ENCODE measurements around the gene LONP1.
"Not testable (repeated sequence)": the region's sequence is repeated elsewhere in the genome, so short reads cannot be mapped to it uniquely, and the experiment has no call there.

The LONP1 gene, protein sequence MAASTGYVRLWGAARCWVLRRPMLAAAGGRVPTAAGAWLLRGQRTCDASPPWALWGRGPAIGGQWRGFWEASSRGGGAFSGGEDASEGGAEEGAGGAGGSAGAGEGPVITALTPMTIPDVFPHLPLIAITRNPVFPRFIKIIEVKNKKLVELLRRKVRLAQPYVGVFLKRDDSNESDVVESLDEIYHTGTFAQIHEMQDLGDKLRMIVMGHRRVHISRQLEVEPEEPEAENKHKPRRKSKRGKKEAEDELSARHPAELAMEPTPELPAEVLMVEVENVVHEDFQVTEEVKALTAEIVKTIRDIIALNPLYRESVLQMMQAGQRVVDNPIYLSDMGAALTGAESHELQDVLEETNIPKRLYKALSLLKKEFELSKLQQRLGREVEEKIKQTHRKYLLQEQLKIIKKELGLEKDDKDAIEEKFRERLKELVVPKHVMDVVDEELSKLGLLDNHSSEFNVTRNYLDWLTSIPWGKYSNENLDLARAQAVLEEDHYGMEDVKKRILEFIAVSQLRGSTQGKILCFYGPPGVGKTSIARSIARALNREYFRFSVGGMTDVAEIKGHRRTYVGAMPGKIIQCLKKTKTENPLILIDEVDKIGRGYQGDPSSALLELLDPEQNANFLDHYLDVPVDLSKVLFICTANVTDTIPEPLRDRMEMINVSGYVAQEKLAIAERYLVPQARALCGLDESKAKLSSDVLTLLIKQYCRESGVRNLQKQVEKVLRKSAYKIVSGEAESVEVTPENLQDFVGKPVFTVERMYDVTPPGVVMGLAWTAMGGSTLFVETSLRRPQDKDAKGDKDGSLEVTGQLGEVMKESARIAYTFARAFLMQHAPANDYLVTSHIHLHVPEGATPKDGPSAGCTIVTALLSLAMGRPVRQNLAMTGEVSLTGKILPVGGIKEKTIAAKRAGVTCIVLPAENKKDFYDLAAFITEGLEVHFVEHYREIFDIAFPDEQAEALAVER

GRCh38 chr19:5719961-5720790, at the start of gene LONP1, which contains the start of gene CATSPERD:
LONP1 (minus strand) TSS chr19:5720146; CDS start chr19:5720132, 14 bp downstream.
CATSPERD (plus strand) TSS chr19:5720637; CDS start chr19:5720738, 101 bp downstream.
- peak; percentile 98 for DNase-seq (ENCODE audit: low read depth, low spot score)

- no peak for DNase-seq (ENCODE audit: low read depth, low spot score)
These were observed 48.0 kb upstream of the LONP1 start for GRCh38 chr19:5767949-5768348.

DNA sequence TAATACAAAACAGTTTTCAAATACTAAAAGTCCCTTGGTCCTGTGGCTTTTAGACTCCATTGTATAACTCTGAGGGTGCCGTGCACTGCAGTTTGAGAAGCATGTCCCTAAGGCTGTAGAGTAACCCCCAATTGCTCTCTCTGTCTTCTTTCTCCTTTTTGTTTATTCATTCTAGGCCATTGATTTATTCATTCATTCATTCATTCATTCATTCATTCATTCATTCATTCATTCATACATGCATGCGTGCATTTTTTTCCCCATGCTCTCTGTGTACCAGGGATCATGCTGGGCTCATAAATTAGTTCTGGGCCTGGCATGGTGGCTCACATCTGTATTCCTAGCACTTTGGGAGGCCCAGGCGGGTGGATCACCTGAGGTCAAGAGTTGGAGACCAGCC, 45.3 kb upstream of the LONP1 start:
- no peak for DNase-seq (ENCODE audit: low read depth, low spot score)

DNA sequence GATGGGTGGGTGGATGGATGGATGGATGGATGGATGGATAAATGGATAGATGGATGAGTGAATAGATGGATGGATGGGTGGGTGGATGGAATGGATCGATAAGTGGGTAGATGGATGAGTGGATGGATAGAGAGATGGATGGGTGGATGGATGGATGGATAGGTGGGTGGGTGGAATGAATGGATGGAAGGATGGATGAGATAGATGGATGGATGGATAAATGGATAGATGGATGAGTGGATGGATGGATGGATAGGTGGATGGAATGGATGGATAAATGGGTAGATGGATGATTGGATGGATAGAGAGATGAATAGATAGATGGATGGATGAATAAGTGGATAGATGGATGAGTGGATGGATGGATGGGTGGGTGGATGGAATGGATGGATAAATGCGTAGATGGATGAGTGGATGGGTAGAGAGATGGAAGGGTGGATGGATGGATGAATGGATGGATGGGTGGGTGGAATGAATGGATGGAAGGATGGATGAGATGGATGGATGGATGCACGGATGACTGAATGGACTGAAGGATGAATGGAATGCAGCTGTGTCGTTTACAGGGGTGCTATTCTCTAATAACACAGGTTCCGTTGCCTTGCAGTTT, 42.8 kb upstream of the LONP1 start:
- DNase-seq (ENCODE audit: low read depth, low spot score) = no peak

- DNase-seq (ENCODE audit: low read depth, low spot score) = no peak
These were observed 33.8 kb upstream of the LONP1 start for GRCh38 chr19:5753743-5754142.

GRCh38 chr19:5751709-5752108, 31.8 kb upstream of the LONP1 start:
- DNase-seq (ENCODE audit: low read depth, low spot score) = no peak

- no peak for DNase-seq (ENCODE audit: low read depth, low spot score)
These were observed 29.6 kb upstream of the LONP1 start for GRCh38 chr19:5749505-5749904.

- DNase-seq (ENCODE audit: low read depth, low spot score) = not testable (repeated sequence)
These were observed 29.0 kb upstream of the LONP1 start for GRCh38 chr19:5748920-5749319.

DNA sequence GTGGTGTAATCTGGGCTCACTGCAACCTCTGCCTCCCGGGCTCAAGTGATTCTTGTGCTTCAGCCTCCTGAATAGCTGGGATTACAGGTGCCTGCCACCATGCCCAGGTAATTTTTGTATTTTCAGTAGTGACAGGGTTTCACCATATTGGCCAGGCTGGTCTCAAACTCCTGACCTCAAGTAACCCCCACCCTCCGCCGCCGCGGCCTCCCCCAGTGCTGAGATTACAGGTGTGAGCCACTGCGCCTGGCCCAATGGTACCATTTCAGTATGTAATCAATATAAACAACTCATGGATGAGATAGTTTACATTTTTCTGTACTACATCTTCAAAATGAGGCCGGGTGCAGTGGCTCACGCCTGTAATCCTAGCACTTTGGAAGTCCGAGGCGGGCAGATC, 25.1 kb upstream of the LONP1 start:
- not testable (repeated sequence) for DNase-seq (ENCODE audit: low read depth, low spot score)

GRCh38 chr19:5743630-5744029, 23.7 kb upstream of the LONP1 start:
- no peak for DNase-seq (ENCODE audit: low read depth, low spot score)

DNA sequence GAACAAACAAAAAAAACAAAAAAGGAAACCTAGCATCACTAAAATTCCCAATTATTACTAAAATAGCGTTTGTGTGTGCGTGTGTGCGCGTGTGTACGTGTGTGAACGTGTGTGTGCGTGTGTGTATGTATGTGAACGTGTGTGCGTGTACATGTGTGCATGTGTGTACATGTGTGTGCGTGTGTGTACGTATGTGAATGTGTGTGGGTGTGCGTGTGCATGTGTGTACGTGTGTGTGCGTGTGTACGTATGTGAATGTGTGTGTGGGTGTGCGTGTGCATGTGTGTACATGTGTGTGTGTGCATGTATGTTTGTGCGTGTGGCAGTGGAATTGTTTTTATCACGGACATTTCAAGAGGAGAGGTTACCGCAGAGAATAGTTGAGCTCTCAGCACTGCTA, 22.1 kb upstream of the LONP1 start:
- DNase-seq (ENCODE audit: low read depth, low spot score) = no peak

- no peak for DNase-seq (ENCODE audit: low read depth, low spot score)
These were observed 18.5 kb upstream of the LONP1 start for GRCh38 chr19:5738423-5738822.

GRCh38 chr19:5733172-5733571, 13.2 kb upstream of the LONP1 start:
- DNase-seq (ENCODE audit: low read depth, low spot score) = not testable (repeated sequence)

DNA sequence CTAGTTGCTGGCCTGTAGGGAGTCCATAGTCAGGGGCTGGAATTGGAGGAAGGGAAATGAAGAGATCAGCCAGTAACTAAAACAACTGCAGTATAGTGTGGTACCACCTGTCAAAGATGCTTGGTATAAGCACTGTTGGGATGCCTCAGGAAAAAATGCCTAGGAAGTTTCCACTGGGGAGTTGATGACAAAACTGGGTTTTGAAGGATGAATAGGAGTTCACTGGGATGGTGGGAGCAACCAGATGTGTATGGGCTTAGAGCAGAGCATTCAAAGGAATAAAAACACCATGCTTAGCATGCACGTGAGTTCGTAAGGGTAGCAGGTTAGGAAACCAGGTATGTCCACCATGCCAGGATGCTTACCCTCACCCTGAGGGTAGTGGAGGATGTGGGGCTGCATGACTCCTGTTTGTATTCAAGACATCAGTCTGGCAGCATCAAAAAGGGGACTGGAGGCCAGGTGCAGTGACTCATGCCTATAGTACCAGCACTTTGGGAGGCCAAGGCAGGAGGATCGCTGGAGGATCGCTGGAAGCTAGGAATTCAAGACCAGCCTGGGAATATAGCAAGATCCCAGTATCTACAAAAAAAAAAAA, 7.6 kb upstream of the LONP1 start:
- DNase-seq (ENCODE audit: low read depth, low spot score) = no peak

- no peak for DNase-seq (ENCODE audit: low read depth, low spot score)
These were observed 529 bp downstream of the LONP1 start for GRCh38 chr19:5719274-5719960.

DNA sequence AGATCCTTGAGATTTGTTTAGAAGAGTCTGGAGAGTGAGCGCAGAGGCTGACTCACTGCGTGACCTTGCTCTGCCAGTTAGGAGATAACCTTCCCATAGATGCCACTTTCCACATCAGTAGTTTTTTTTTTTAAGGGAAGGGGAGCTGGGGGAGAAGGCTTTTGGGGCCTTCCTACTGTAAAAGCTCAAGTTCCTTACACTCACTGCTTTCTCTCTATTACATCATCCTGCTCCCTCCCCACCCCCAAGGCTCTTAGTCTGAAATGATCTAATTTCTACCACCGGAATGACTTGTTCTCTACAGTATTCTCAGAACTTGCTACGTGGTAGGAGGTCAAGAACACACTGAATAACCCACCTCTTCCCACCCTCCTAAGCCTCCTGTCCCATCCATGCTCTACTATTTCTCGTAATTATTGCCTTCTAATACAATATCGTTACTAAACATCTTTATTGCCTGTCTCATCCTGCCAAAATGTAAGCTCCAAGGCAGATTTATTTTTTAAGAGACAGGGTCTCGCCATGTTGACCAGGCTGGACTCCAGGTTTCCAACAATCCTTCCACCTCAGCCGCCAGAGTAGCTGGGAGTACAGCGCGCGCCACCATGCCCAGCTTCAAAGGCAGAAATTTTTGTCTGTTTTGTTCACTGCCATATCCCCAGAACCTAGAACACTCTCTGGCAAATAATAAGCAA, 1.2 kb downstream of the LONP1 start:
- no peak for DNase-seq (ENCODE audit: low read depth, low spot score)

GRCh38 chr19:5718037-5718578, 1.8 kb downstream of the LONP1 start:
- no peak for DNase-seq (ENCODE audit: low read depth, low spot score)

DNA sequence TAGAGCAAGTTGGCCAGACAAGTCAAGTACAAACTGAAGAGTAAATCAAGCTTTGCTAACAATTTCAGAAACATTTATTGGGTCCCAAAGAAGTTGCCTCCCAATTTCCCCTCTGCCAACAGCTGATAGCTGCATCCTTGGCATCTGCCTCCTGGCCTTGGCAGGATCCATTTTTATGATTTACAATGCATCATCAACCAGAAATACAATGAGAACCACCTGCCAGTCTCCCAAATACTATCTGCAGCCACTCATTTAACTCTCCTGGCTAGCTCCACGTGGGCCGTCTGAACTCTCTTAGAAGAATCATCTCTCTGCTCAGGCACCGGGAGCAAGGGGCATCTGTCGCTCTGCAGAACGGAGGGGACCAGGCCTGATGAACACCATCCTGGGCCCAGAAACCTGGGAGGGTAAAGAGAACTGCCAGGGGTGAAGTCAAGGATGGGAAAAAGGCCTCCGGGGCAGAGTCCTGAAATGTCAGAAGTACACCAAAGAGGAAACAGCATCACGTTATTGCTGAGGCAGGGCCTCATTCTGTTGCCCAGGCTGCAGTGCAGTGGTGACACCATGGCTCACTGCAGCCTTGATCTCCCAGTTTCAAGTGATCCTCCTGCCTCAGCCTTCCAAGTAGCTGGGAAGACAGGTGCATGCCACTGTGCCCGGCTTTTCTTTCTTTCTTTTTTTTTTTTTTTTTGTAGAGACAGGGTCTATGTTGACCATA, 2.6 kb downstream of the LONP1 start:
- DNase-seq (ENCODE audit: low read depth, low spot score) = no peak

GRCh38 chr19:5714816-5715215, 5.1 kb downstream of the LONP1 start:
- DNase-seq (ENCODE audit: low read depth, low spot score) = no peak

All from brain pericyte (primary cell).